Endothelial cell of umbilical vein (primary cell): ENCODE measurements around the gene SNORC. TPM values are rescaled to one million over a fixed set of nuclear protein-coding genes. Genes with fewer than 3 reads are reported as not detected.

Experiments
- BruUV-seq: library from RNA; stranded (reverse); fragments of 400-500 nt; replicated peaks from 2 replicates; lab custom pipeline; 2021; lab: Mats Ljungman, UMichigan
- CTCF ChIA-PET: fragments of 300-600, 350-600 bp; sonication (Branson Sonifier 250); formaldehyde crosslinking; loops from one replicate; lab custom pipeline; 2021; ENCODE audit warnings: antibody characterized with exemption, inconsistent platforms; lab: Charles Lee
- POLR2A ChIA-PET: fragments of 300-600, 350-600 bp; sonication (Branson Sonifier 250); formaldehyde crosslinking; loops from one replicate; lab custom pipeline; 2021; ENCODE audit warnings: antibody characterized with exemption, inconsistent platforms; lab: Charles Lee
- DNase-seq: peaks from one replicate; pipeline ENCODE4 v3.0.0-alpha.2; 2011; ENCODE audit warnings: low read depth, low spot score
- FAIRE-seq: peaks from 2 replicates; lab custom pipeline; 2011; peaks lifted over from hg19 to GRCh38; lab: Jason Lieb, UNC
- H2AFZ ChIP-seq: 2 replicates; pipeline ENCODE4 v1.6.0; 2012; ENCODE audit warnings: low read depth, low read length, control low read depth, inconsistent platforms
- H3K27ac ChIP-seq: 2 replicates; pipeline ENCODE4 v1.5.1; 2011; ENCODE audit warnings: low read depth, mild to moderate bottlenecking, control low read depth, low read length, moderate library complexity; ENCODE audit not compliant: insufficient read depth
- H3K27me3 ChIP-seq, 2 experiments: 2 replicates each; pipeline versions ENCODE4 v1.6.0 to v1.6.1; 2011; ENCODE audit warnings: low read length in 2 of 2, mixed read lengths in 1 of 2; ENCODE audit not compliant: control insufficient read depth in 2 of 2, insufficient read depth in 2 of 2
- H3K36me3 ChIP-seq, 2 experiments: 2 replicates in 1 of 2; 3 replicates in 1 of 2; pipeline ENCODE4 v1.5.1; 2011; ENCODE audit warnings: low read length in 2 of 2, mild to moderate bottlenecking in 1 of 2, moderate library complexity in 1 of 2; ENCODE audit not compliant: control insufficient read depth in 2 of 2, insufficient read depth in 2 of 2; ENCODE audit errors: extremely low read depth in 1 of 2
- H3K4me1 ChIP-seq: 3 replicates; pipeline ENCODE4 v1.5.1; 2011; ENCODE audit warnings: mild to moderate bottlenecking, low read length; ENCODE audit not compliant: control insufficient read depth, insufficient read depth; ENCODE audit errors: extremely low read depth
- H3K4me2 ChIP-seq: 2 replicates; pipeline ENCODE4 v1.6.1; 2011; ENCODE audit warnings: low read length, control low read depth, mixed read lengths; ENCODE audit not compliant: insufficient read depth
- H3K4me3 ChIP-seq, 3 experiments: fragments of 200-600 bp in 1 of 3; sonication (generic), shearing (Covaris generic) in 1 of 3; replicated peaks in 1 of 3; 2 replicates each; pipeline ENCODE4 v1.5.1; 2011 to 2016; ENCODE audit warnings: control low read depth in 3 of 3, low read length in 3 of 3, mild to moderate bottlenecking in 2 of 3, inconsistent platforms in 1 of 3, low read depth in 1 of 3, moderate library complexity in 1 of 3; ENCODE audit not compliant: insufficient read depth in 1 of 3
- H3K79me2 ChIP-seq: 2 replicates; pipeline ENCODE4 v1.6.0; 2012; ENCODE audit warnings: low read length, inconsistent platforms; ENCODE audit not compliant: control insufficient read depth, insufficient read depth
- H3K9ac ChIP-seq: replicated peaks from 2 replicates; pipeline ENCODE3; 2011; ENCODE audit warnings: low read length, control low read depth; ENCODE audit not compliant: insufficient read depth; ENCODE audit errors: extremely low read depth
- H3K9me1 ChIP-seq: replicated peaks from 3 replicates; pipeline ENCODE4 v1.6.0; 2011; ENCODE audit warnings: mild to moderate bottlenecking, low read length; ENCODE audit not compliant: control insufficient read depth, insufficient read depth; ENCODE audit errors: extremely low read depth
- H3K9me3 ChIP-seq: replicated peaks from 2 replicates; pipeline ENCODE4 v1.5.1; 2012; ENCODE audit warnings: low read length, inconsistent platforms; ENCODE audit not compliant: control insufficient read depth, insufficient read depth
- H4K20me1 ChIP-seq: replicated peaks from 2 replicates; pipeline ENCODE3; 2011; ENCODE audit warnings: mild to moderate bottlenecking, low read length; ENCODE audit not compliant: control insufficient read depth, insufficient read depth; ENCODE audit errors: extremely low read depth
- EZH2 ChIP-seq: IDR thresholded peaks from 2 replicates; pipeline ENCODE4 v1.6.1; 2012; ENCODE audit warnings: borderline replicate concordance, low read depth, mild to moderate bottlenecking, moderate library complexity, low read length, inconsistent platforms; ENCODE audit not compliant: severe bottlenecking
- FOS ChIP-seq: IDR thresholded peaks from 2 replicates; pipeline ENCODE4 v1.6.1; 2011; ENCODE audit warnings: mild to moderate bottlenecking, low read length, moderate library complexity, borderline replicate concordance; ENCODE audit not compliant: insufficient read depth
- GATA2 ChIP-seq: IDR thresholded peaks from 2 replicates; pipeline ENCODE4 v1.7.0; 2011; ENCODE audit warnings: low read depth, mild to moderate bottlenecking, moderate library complexity, mixed read lengths, low read length; ENCODE audit not compliant: insufficient read length, insufficient read depth
- JUN ChIP-seq: IDR thresholded peaks from 2 replicates; pipeline ENCODE4 v1.6.1; 2011; ENCODE audit warnings: borderline replicate concordance, low read depth; ENCODE audit not compliant: insufficient read length, insufficient read depth
- MAX ChIP-seq: IDR thresholded peaks from 2 replicates; pipeline ENCODE4 v1.6.1; 2011; ENCODE audit not compliant: insufficient read depth, insufficient read length
- MYC ChIP-seq: IDR thresholded peaks from one replicate; pipeline ENCODE4 v1.6.1; 2011; ENCODE audit warnings: mild to moderate bottlenecking, low read depth, low read length
- POLR2A ChIP-seq: IDR thresholded peaks from 2 replicates; pipeline ENCODE4 v1.6.1; 2012; ENCODE audit warnings: low read depth, mild to moderate bottlenecking, control low read depth, low read length
- POLR2AphosphoS5 ChIP-seq: IDR thresholded peaks from 2 replicates; pipeline ENCODE4 v1.6.1; 2012; ENCODE audit warnings: low read depth, mild to moderate bottlenecking, control low read depth, low read length, moderate library complexity; ENCODE audit not compliant: insufficient read depth
- dilution Hi-C: fragments of 300-500 bp; cut with MboI; formaldehyde crosslinking; loops from one replicate; pipeline ENCODE4 v1.15.0; 2019; ENCODE audit warnings: low sequenced_read_pairs; ENCODE audit not compliant: extremely low pct_ligation_motif_present
- intact Hi-C: fragments of 100-400 bp; cut with micrococcal nuclease; formaldehyde crosslinking; loops from one replicate; pipeline ENCODE4 v1.10.0; 2022
- polyA plus RNA-seq, 4 experiments: library from polyadenylated mRNA; depleted of rRNA in 3 of 4; stranded (reverse) in 3 of 4; unstranded in 1 of 4; fragments of >200 nt; gene quantifications; 2 replicates each; pipeline versions ENCODE4 v1.2.1 to v1.2.3, GENCODE V29; 2011 to 2012; ENCODE audit warnings: missing spikeins in 1 of 4
- total RNA-seq: library from RNA; stranded (reverse); gene quantifications from 2 replicates; pipeline ENCODE4 v1.2.3, GENCODE V29; 2021
- TF ChIP-seq, protein P1 (sequence below), 2 donors: IDR thresholded peaks; 1 replicate in 1 of 2; 2 replicates in 1 of 2; pipeline ENCODE4 v1.5.1; 2011; ENCODE audit warnings: low read length in 2 of 2, mild to moderate bottlenecking in 2 of 2, moderate library complexity in 2 of 2, control low read depth in 1 of 2, inconsistent platforms in 1 of 2, low read depth in 1 of 2; ENCODE audit not compliant: insufficient read depth in 1 of 2; ENCODE audit errors: extremely low read depth in 1 of 2

SNORC gene
- total and polyA plus RNA-seq, 2 donors (not counting 3 experiments of a cell fraction or from before 2014, with no cell fraction given): 1.4 to 4.0 TPM

DNA sequence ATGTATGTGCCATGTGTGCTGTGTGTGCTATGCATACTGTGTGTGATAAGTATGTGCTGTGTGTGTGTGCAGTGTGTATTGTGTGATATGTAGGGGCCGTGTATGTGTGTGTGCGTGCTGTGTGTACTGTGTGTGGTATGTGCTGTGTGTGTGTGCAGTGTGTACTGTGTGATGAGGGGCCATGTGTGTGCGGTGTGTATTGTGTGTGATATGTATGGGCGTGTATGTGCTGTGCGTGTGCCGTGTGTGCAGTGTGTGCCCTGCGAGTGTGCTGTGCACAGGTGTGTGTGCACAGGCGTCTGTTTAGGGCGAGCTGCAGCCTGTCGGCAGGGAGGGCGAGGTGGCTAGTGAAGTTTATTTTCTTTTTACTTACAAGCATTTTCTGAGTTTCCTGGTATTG, 16.1 kb downstream of the SNORC start:
- Histone ChIP-seq H3K4me2 (no peak overlapping the region), H3K27ac (no peak overlapping the region), H2AFZ (no peak overlapping the region), H3K9ac (no peak overlapping the region), H3K79me2 (no peaks in the 10 kb centered on the region), H3K9me1 (no peaks in the 10 kb centered on the region), H3K9me3 (no peaks in the 10 kb centered on the region), H3K36me3 (no peaks in the 10 kb centered on the region), H4K20me1 (no peaks in the 10 kb centered on the region), H3K4me1 (no peaks in the 10 kb centered on the region), H3K4me3 (no peak overlapping the region), H3K27me3 (no peaks in the 10 kb centered on the region)
- FAIRE-seq (no peak), DNase-seq (no peak)
- dilution Hi-C loops (no loop called here), intact Hi-C loops (loop anchor here (10.0 kb wide), 1 partner anchor 169 kb away; no protein-coding TSS in a partner anchor)
- no peak for TF ChIP-seq EZH2
- no peak for TF ChIP-seq POLR2AphosphoS5
- no peak for TF ChIP-seq MYC
- TF ChIP-seq JUN: no peak
- no peak for TF ChIP-seq FOS
- no peak for TF ChIP-seq MAX
- TF ChIP-seq POLR2A: no peak
- TF ChIP-seq GATA2: no peak
- TF ChIP-seq, protein P1, sequence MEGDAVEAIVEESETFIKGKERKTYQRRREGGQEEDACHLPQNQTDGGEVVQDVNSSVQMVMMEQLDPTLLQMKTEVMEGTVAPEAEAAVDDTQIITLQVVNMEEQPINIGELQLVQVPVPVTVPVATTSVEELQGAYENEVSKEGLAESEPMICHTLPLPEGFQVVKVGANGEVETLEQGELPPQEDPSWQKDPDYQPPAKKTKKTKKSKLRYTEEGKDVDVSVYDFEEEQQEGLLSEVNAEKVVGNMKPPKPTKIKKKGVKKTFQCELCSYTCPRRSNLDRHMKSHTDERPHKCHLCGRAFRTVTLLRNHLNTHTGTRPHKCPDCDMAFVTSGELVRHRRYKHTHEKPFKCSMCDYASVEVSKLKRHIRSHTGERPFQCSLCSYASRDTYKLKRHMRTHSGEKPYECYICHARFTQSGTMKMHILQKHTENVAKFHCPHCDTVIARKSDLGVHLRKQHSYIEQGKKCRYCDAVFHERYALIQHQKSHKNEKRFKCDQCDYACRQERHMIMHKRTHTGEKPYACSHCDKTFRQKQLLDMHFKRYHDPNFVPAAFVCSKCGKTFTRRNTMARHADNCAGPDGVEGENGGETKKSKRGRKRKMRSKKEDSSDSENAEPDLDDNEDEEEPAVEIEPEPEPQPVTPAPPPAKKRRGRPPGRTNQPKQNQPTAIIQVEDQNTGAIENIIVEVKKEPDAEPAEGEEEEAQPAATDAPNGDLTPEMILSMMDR (IDR thresholded peaks at IDR 0.05; ENCODE audit: extremely low read depth in 1 of 2, insufficient read depth in 1 of 2, low read depth in 1 of 2, low read length in 2 of 2): no peak
- ChIA-PET CTCF (interaction anchor here (1.7 kb wide), 1 partner anchor 168 kb away, joined by 7 read pairs; no protein-coding TSS in a partner anchor), POLR2A (no interaction called here)
- BruUV-seq: no TSS peak
